ENCODE data around the gene IL12RB1.
"Not testable (repeated sequence)": the region's sequence is repeated elsewhere in the genome, so short reads cannot be mapped to it uniquely, and the experiment has no call there.

DNA sequence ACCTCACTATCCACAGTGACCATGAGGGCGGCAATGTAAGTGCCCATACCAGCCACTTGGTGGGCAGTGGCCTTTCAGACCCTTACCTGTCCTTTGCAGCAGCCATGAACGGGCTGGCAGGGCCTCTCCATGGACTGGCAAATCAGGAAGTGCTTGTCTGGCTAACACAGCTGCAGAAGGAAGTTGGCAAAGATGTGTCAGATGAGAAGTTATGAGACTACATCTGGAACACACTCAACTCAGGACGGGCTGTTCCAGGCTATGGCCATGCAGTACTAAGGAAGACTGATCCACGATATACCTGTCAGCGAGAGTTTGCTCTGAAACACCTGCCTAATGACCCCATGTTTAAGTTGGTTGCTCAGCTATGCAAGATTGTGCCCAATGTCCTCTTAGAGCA is 55.3 kb downstream of the IL12RB1 start:
- not testable (repeated sequence) for TF ChIP-seq POLR2AphosphoS5 (IDR thresholded peaks at IDR 0.05; ENCODE audit: low read depth, low read length)
- TF ChIP-seq, protein P1, sequence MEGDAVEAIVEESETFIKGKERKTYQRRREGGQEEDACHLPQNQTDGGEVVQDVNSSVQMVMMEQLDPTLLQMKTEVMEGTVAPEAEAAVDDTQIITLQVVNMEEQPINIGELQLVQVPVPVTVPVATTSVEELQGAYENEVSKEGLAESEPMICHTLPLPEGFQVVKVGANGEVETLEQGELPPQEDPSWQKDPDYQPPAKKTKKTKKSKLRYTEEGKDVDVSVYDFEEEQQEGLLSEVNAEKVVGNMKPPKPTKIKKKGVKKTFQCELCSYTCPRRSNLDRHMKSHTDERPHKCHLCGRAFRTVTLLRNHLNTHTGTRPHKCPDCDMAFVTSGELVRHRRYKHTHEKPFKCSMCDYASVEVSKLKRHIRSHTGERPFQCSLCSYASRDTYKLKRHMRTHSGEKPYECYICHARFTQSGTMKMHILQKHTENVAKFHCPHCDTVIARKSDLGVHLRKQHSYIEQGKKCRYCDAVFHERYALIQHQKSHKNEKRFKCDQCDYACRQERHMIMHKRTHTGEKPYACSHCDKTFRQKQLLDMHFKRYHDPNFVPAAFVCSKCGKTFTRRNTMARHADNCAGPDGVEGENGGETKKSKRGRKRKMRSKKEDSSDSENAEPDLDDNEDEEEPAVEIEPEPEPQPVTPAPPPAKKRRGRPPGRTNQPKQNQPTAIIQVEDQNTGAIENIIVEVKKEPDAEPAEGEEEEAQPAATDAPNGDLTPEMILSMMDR (IDR thresholded peaks at IDR 0.05), result not testable (repeated sequence)
